Fibroblast of pulmonary artery (primary cell): ENCODE data around the gene KRT28.

Experiments
- DNase-seq: peaks from one replicate; pipeline ENCODE4 v3.0.0-alpha.2; 2010; ENCODE audit warnings: low read depth
- H3K4me3 ChIP-seq: replicated peaks from 2 replicates; pipeline ENCODE4 v1.5.1; 2011; ENCODE audit warnings: low read depth, mild to moderate bottlenecking, control low read depth, low read length, moderate library complexity
- CTCF ChIP-seq: IDR thresholded peaks from 2 replicates; pipeline ENCODE4 v1.5.1; 2011; ENCODE audit warnings: mild to moderate bottlenecking, control low read depth, low read length, inconsistent platforms; ENCODE audit errors: missing control alignments

KRT28 gene

GRCh38 chr17:40813804-40814203 lies 14.0 kb upstream of the KRT28 start:
- no peak for TF ChIP-seq CTCF
- DNase-seq: no peak
- H3K4me3 ChIP-seq: no peak overlapping the region

- DNase-seq: no peak
- no peak overlapping the region for H3K4me3 ChIP-seq
- no peak for TF ChIP-seq CTCF
Observed at GRCh38 chr17:40812639-40813038, 12.9 kb upstream of the KRT28 start.

- DNase-seq: peak; percentile 8
- no peak overlapping the region for H3K4me3 ChIP-seq
- TF ChIP-seq CTCF: no peak
Observed at GRCh38 chr17:40810494-40810893, 10.7 kb upstream of the KRT28 start.

- H3K4me3 ChIP-seq: no peak overlapping the region
- DNase-seq: peak; percentile 23
- TF ChIP-seq CTCF: no peak
Observed at GRCh38 chr17:40809721-40810421, 10.1 kb upstream of the KRT28 start.

- H3K4me3 ChIP-seq: no peak overlapping the region
- DNase-seq: peak; percentile 8
- no peak for TF ChIP-seq CTCF
Observed at GRCh38 chr17:40806131-40806530, 6.4 kb upstream of the KRT28 start.

- peak; percentile 69 for DNase-seq
- TF ChIP-seq CTCF: peak; percentile 93
- H3K4me3 ChIP-seq: no peak overlapping the region
Observed at GRCh38 chr17:40803617-40804082, 3.9 kb upstream of the KRT28 start.

GRCh38 chr17:40801157-40801556 lies 1.4 kb upstream of the KRT28 start:
- no peak overlapping the region for H3K4me3 ChIP-seq
- DNase-seq: no peak
- no peak for TF ChIP-seq CTCF
